HG03064 (cell line): ENCODE data around the gene KCTD5.

ENCODE experiments used
- ATAC-seq: cut with Tn5 transposase; IDR thresholded peaks from one replicate; pipeline ENCODE4 v1.9.1; 2021; ENCODE audit warnings: low read depth; ENCODE audit not compliant: unreplicated experiment

Gene KCTD5

GRCh38 chr16:2748757-2749455 is 66.6 kb downstream of the KCTD5 start:
- no peak for ATAC-seq

GRCh38 chr16:2749476-2749875 is 67.2 kb downstream of the KCTD5 start:
- no peak for ATAC-seq

- ATAC-seq = no peak
These were observed 67.6 kb downstream of the KCTD5 start for GRCh38 chr16:2749936-2750335.

- ATAC-seq = no peak
These were observed 69.3 kb downstream of the KCTD5 start for GRCh38 chr16:2751577-2752034.

- ATAC-seq = peak; percentile 82
These were observed 69.9 kb downstream of the KCTD5 start, which contains the start of gene SRRM2 for GRCh38 chr16:2752035-2752849. SRRM2 (plus strand) TSS chr16:2752638; CDS start chr16:2756365, 3,727 bp downstream.

- ATAC-seq = peak; percentile 36
These were observed 70.8 kb downstream of the KCTD5 start for GRCh38 chr16:2752850-2753732.

- no peak for ATAC-seq
These were observed 71.4 kb downstream of the KCTD5 start for GRCh38 chr16:2753733-2754020.

- no peak for ATAC-seq
These were observed 72.8 kb downstream of the KCTD5 start for GRCh38 chr16:2755158-2755557.

GRCh38 chr16:2756288-2757015 is 74.1 kb downstream of the KCTD5 start:
- ATAC-seq = no peak

- no peak for ATAC-seq
These were observed 75.0 kb downstream of the KCTD5 start for GRCh38 chr16:2757344-2757743.
